ENCODE results near the gene CLEC1A.

DNA sequence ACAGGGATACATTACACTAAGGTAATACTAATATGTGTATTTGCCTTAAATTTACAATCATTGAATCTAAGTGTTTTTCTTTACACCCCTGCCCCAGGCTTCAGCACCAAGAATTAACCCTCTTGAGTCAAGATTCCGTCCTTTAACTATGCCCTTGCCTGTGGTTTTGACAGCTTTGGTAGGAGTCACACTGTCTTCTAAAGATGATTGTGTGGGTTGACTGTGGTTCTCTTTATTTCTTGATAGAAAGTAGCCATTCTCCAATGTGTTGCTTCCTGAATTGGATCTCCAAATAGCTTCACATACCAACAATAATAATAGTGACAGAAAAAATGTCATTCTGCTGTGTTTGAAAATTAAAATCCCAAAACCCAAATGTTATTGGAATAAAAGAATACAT is 27.6 kb upstream of the CLEC1A start:
- TF ChIP-seq, protein P1, sequence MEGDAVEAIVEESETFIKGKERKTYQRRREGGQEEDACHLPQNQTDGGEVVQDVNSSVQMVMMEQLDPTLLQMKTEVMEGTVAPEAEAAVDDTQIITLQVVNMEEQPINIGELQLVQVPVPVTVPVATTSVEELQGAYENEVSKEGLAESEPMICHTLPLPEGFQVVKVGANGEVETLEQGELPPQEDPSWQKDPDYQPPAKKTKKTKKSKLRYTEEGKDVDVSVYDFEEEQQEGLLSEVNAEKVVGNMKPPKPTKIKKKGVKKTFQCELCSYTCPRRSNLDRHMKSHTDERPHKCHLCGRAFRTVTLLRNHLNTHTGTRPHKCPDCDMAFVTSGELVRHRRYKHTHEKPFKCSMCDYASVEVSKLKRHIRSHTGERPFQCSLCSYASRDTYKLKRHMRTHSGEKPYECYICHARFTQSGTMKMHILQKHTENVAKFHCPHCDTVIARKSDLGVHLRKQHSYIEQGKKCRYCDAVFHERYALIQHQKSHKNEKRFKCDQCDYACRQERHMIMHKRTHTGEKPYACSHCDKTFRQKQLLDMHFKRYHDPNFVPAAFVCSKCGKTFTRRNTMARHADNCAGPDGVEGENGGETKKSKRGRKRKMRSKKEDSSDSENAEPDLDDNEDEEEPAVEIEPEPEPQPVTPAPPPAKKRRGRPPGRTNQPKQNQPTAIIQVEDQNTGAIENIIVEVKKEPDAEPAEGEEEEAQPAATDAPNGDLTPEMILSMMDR (conservative IDR thresholded peaks at IDR 0.05; ENCODE audit: low read length) = no peak
- no peak for TF ChIP-seq EZH2phosphoT487 (IDR thresholded peaks at IDR 0.05; ENCODE audit: borderline replicate concordance, low read depth, low read length)
